HL-60/S4 (cell line): Measurements from ENCODE around the gene GLRA1.
"Not testable (repeated sequence)": the region's sequence is repeated elsewhere in the genome, so short reads cannot be mapped to it uniquely, and the experiment has no call there.

Experiments used
- in situ Hi-C: fragments of 300-500 bp; cut with MboI; formaldehyde crosslinking; loops from 2 replicates; pipeline ENCODE4 v1.14.3; 2022; ENCODE audit warnings: low sequenced_read_pairs

Gene GLRA1

GRCh38 chr5:151917904-151918303 is 6.7 kb downstream of the GLRA1 start:
- in situ Hi-C loops: no loop called here

GRCh38 chr5:151913425-151913824 is 11.2 kb downstream of the GLRA1 start:
- in situ Hi-C loops: no loop called here

GRCh38 chr5:151912360-151912759 is 12.3 kb downstream of the GLRA1 start:
- in situ Hi-C loops: no loop called here

- in situ Hi-C loops: no loop called here
Measured at GRCh38 chr5:151911011-151911410, 13.6 kb downstream of the GLRA1 start.

- in situ Hi-C loops: no loop called here
Measured at GRCh38 chr5:151909628-151910027, 15.0 kb downstream of the GLRA1 start.

GRCh38 chr5:151906246-151906645 is 18.4 kb downstream of the GLRA1 start:
- in situ Hi-C loops: no loop called here

- in situ Hi-C loops: no loop called here
Measured at GRCh38 chr5:151905557-151905961, 19.1 kb downstream of the GLRA1 start.

- in situ Hi-C loops: no loop called here
Measured at GRCh38 chr5:151904909-151905308, 19.7 kb downstream of the GLRA1 start.

GRCh38 chr5:151904127-151904526 is 20.5 kb downstream of the GLRA1 start:
- in situ Hi-C loops: no loop called here

- in situ Hi-C loops: no loop called here
Measured at GRCh38 chr5:151903243-151903653, 21.4 kb downstream of the GLRA1 start.

GRCh38 chr5:151902215-151902614 is 22.4 kb downstream of the GLRA1 start:
- in situ Hi-C loops: no loop called here

GRCh38 chr5:151901611-151902010 is 23.0 kb downstream of the GLRA1 start:
- in situ Hi-C loops: no loop called here

GRCh38 chr5:151900891-151901290 is 23.8 kb downstream of the GLRA1 start:
- in situ Hi-C loops: no loop called here

GRCh38 chr5:151899399-151899798 is 25.3 kb downstream of the GLRA1 start:
- in situ Hi-C loops: no loop called here

- in situ Hi-C loops: no loop called here
Measured at GRCh38 chr5:151897896-151898295, 26.8 kb downstream of the GLRA1 start.

GRCh38 chr5:151897020-151897552 is 27.6 kb downstream of the GLRA1 start:
- in situ Hi-C loops: no loop called here

- in situ Hi-C loops: no loop called here
Measured at GRCh38 chr5:151896031-151896691, 28.5 kb downstream of the GLRA1 start.

GRCh38 chr5:151895660-151896030 is 29.0 kb downstream of the GLRA1 start:
- in situ Hi-C loops: no loop called here

- in situ Hi-C loops: not testable (repeated sequence)
Measured at GRCh38 chr5:151893485-151893884, 31.2 kb downstream of the GLRA1 start.

- in situ Hi-C loops: no loop called here
Measured at GRCh38 chr5:151892393-151892792, 32.3 kb downstream of the GLRA1 start.

- in situ Hi-C loops: no loop called here
Measured at GRCh38 chr5:151890299-151890698, 34.4 kb downstream of the GLRA1 start.

- in situ Hi-C loops: no loop called here
Measured at GRCh38 chr5:151889614-151890013, 35.0 kb downstream of the GLRA1 start.
